ENCODE measurements around the gene KCNH8. TPM values are rescaled to one million over a fixed set of nuclear protein-coding genes. Genes with fewer than 3 reads are reported as not detected.

The KCNH8 gene
- polyA plus RNA-seq, 1 donor from 2014 or later: 28.9 TPM

DNA sequence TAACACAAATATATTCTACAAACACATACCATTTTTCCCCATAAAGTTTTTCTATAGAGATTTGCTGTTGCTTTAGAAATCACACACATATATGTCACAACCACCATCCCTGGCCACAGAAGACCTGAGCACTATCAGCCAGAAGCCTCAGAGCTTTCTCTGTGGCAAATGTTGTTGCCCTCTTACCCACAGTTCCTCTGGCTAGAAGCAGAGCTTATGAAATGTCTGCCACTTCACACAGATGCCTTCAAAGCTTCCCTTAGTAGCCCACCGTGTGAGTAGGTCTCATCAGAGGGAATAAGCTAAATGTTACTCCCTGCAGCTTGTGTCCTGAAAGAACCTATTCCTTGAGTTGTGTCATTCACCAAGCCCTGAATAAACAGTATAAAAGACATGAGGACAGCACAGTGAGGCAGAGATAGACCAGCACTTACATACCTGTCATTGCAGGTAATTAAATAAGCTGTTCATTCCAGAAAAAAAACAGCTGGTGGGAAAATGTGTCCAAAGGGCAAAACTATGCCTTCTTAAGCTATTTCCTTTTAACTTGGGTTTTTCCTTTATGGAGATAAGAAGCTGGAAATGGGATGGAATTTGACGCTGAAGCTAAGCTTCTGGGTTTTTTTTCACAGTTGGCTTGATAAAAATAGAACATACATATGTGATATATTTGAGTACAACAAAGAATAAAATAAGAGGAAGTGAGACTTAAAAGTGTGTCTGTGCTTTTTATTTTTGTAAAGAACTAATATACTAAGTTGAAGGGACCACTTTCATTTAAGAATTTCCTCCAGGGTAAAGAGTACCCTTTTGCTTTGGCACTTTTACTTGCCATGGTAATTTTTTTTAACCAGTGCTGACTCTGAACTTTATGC is 391.4 kb downstream of the KCNH8 start:
- Histone ChIP-seq H2AFZ (ENCODE audit: low read depth, low read length) (no peak overlapping the region), H3K27ac (ENCODE audit: low read length) (no peak overlapping the region), H4K20me1 (ENCODE audit: insufficient read depth) (no peaks in the 10 kb centered on the region), H3K4me2 (ENCODE audit: low read length) (no peak overlapping the region), H3K27me3 (ENCODE audit: insufficient read depth, low read depth, low read length) (no peaks in the 10 kb centered on the region), H3K9me3 (ENCODE audit: low read length) (no peaks in the 10 kb centered on the region), H3F3A (ENCODE audit: insufficient read depth, low read length, poor library complexity, severe bottlenecking) (no peaks in the 10 kb centered on the region), H3K9me2 (ENCODE audit: insufficient read depth, low read length) (no peaks in the 10 kb centered on the region), H3K4me3 (ENCODE audit: low read length) (no peak overlapping the region), H3K9ac (ENCODE audit: low read length) (no peak overlapping the region), H3K79me2 (replicated peaks; ENCODE audit: insufficient read depth, low read length) (no peaks in the 10 kb centered on the region), H3K36me3 (ENCODE audit: insufficient read depth, low read length) (no peaks in the 10 kb centered on the region)
- TF ChIP-seq POLR2AphosphoS5 (IDR thresholded peaks at IDR 0.05): peak; percentile 25
- TF ChIP-seq, protein P1, sequence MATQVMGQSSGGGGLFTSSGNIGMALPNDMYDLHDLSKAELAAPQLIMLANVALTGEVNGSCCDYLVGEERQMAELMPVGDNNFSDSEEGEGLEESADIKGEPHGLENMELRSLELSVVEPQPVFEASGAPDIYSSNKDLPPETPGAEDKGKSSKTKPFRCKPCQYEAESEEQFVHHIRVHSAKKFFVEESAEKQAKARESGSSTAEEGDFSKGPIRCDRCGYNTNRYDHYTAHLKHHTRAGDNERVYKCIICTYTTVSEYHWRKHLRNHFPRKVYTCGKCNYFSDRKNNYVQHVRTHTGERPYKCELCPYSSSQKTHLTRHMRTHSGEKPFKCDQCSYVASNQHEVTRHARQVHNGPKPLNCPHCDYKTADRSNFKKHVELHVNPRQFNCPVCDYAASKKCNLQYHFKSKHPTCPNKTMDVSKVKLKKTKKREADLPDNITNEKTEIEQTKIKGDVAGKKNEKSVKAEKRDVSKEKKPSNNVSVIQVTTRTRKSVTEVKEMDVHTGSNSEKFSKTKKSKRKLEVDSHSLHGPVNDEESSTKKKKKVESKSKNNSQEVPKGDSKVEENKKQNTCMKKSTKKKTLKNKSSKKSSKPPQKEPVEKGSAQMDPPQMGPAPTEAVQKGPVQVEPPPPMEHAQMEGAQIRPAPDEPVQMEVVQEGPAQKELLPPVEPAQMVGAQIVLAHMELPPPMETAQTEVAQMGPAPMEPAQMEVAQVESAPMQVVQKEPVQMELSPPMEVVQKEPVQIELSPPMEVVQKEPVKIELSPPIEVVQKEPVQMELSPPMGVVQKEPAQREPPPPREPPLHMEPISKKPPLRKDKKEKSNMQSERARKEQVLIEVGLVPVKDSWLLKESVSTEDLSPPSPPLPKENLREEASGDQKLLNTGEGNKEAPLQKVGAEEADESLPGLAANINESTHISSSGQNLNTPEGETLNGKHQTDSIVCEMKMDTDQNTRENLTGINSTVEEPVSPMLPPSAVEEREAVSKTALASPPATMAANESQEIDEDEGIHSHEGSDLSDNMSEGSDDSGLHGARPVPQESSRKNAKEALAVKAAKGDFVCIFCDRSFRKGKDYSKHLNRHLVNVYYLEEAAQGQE (IDR thresholded peaks at IDR 0.05; ENCODE audit: borderline replicate concordance): no peak

DNA sequence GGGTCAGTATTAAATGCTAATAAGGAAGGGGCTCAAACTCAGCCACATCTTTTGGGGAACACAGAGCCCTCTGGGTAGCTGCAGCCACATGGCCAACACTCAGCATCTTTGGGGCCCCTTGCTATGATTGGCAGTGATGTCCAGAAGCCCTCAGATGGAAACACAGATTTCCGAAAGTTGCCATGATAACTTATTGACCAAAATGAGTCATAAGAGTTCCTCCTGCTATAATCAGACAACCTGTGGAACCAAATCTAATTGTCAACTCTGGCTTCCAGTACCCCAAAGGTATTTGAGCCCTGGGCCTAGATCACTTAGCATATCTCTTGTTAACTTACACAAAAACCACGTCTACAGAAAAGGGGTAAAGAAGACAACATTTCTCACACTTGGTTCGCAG is 392.2 kb downstream of the KCNH8 start:
- no peaks in the 10 kb centered on the region for H3F3A ChIP-seq (ENCODE audit: insufficient read depth, low read length, poor library complexity, severe bottlenecking)
- TF ChIP-seq MXI1 (conservative IDR thresholded peaks at IDR 0.05; ENCODE audit: poor library complexity, severe bottlenecking) (no peak), POLR2AphosphoS5 (IDR thresholded peaks at IDR 0.05) (no peak), EZH2 (IDR thresholded peaks at IDR 0.05; ENCODE audit: borderline replicate concordance, insufficient read depth, low read length, poor library complexity, severe bottlenecking) (no peak), TAF1 (IDR thresholded peaks at IDR 0.05; ENCODE audit: low read depth) (no peak), RAD21 (conservative IDR thresholded peaks at IDR 0.05) (no peak), EP300 (conservative IDR thresholded peaks at IDR 0.05; ENCODE audit: poor library complexity, severe bottlenecking) (no peak), SMC3 (conservative IDR thresholded peaks at IDR 0.05; ENCODE audit: poor library complexity) (no peak)
- TF ChIP-seq, protein P1 (IDR thresholded peaks at IDR 0.05; ENCODE audit: borderline replicate concordance): no peak
- TF ChIP-seq, protein P2, sequence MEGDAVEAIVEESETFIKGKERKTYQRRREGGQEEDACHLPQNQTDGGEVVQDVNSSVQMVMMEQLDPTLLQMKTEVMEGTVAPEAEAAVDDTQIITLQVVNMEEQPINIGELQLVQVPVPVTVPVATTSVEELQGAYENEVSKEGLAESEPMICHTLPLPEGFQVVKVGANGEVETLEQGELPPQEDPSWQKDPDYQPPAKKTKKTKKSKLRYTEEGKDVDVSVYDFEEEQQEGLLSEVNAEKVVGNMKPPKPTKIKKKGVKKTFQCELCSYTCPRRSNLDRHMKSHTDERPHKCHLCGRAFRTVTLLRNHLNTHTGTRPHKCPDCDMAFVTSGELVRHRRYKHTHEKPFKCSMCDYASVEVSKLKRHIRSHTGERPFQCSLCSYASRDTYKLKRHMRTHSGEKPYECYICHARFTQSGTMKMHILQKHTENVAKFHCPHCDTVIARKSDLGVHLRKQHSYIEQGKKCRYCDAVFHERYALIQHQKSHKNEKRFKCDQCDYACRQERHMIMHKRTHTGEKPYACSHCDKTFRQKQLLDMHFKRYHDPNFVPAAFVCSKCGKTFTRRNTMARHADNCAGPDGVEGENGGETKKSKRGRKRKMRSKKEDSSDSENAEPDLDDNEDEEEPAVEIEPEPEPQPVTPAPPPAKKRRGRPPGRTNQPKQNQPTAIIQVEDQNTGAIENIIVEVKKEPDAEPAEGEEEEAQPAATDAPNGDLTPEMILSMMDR (IDR thresholded peaks at IDR 0.05; ENCODE audit: poor library complexity, severe bottlenecking): no peak

More for the DNA sequence above, 392.2 kb downstream of the KCNH8 start:
- Histone ChIP-seq H3K27me3 (ENCODE audit: insufficient read depth, low read depth, low read length) (no peaks in the 10 kb centered on the region), H3K9me2 (ENCODE audit: insufficient read depth, low read length) (no peaks in the 10 kb centered on the region), H3K9me3 (ENCODE audit: low read length) (no peaks in the 10 kb centered on the region), H4K20me1 (ENCODE audit: insufficient read depth) (no peaks in the 10 kb centered on the region), H3K79me2 (replicated peaks; ENCODE audit: insufficient read depth, low read length) (no peaks in the 10 kb centered on the region), H3K36me3 (ENCODE audit: insufficient read depth, low read length) (no peaks in the 10 kb centered on the region), H3K9ac (ENCODE audit: low read length) (no peak overlapping the region), H2AFZ (ENCODE audit: low read depth, low read length) (no peak overlapping the region), H3K27ac (ENCODE audit: low read length) (no peak overlapping the region), H3K4me3 (ENCODE audit: low read length) (no peak overlapping the region), H3K4me2 (ENCODE audit: low read length) (no peak overlapping the region)
